Neural progenitor cell (in vitro differentiated cells): ENCODE measurements around the gene MRC2.

Experiments used
- CTCF ChIP-seq: fragments of 200-600 bp; sonication (generic); IDR thresholded peaks from 2 replicates; pipeline ENCODE4 v1.5.1; 2017; ENCODE audit warnings: antibody characterized with exemption, mild to moderate bottlenecking
- EZH2 ChIP-seq: fragments of 200-600 bp; sonication (generic); IDR thresholded peaks from 2 replicates; pipeline ENCODE4 v1.6.1; 2017; ENCODE audit warnings: antibody characterized with exemption, mild to moderate bottlenecking, moderate library complexity
- EZH2phosphoT487 ChIP-seq: fragments of 200-600 bp; sonication (generic); IDR thresholded peaks from 2 replicates; pipeline ENCODE4 v1.6.1; 2017; ENCODE audit warnings: antibody characterized with exemption

- TF ChIP-seq CTCF (no peak), EZH2 (no peak), EZH2phosphoT487 (no peak)
Measured at GRCh38 chr17:62687997-62688396, 60.5 kb downstream of the MRC2 start.
